NCI-H146 treated with DMSO at 0.1 percent for 48 hours (cell line): ENCODE data around the gene ZFAND3.
"Not testable (repeated sequence)": the region's sequence is repeated elsewhere in the genome, so short reads cannot be mapped to it uniquely, and the experiment has no call there.

Experiments
- DNase-seq: peaks from one replicate; lab custom pipeline; 2025; ENCODE audit not compliant: unreplicated experiment; lab: John Stamatoyannopoulos, UW

ZFAND3 gene

GRCh38 chr6:37930288-37930971, 110.9 kb downstream of the ZFAND3 start:
- DNase-seq: no peak

- DNase-seq: no peak
Measured at GRCh38 chr6:37931066-37931465, 111.5 kb downstream of the ZFAND3 start.

GRCh38 chr6:37934276-37934675, 114.7 kb downstream of the ZFAND3 start:
- DNase-seq: no peak

- DNase-seq: no peak
Measured at GRCh38 chr6:37936150-37936549, 116.6 kb downstream of the ZFAND3 start.

- no peak for DNase-seq
Measured at GRCh38 chr6:37936906-37937305, 117.4 kb downstream of the ZFAND3 start.

GRCh38 chr6:37938909-37939308, 119.4 kb downstream of the ZFAND3 start:
- no peak for DNase-seq

GRCh38 chr6:37940074-37940847, 120.7 kb downstream of the ZFAND3 start:
- no peak for DNase-seq

- DNase-seq: no peak
Measured at GRCh38 chr6:37941871-37942270, 122.3 kb downstream of the ZFAND3 start.

GRCh38 chr6:37942606-37943376, 123.3 kb downstream of the ZFAND3 start:
- DNase-seq: no peak

- no peak for DNase-seq
Measured at GRCh38 chr6:37943436-37944058, 124.0 kb downstream of the ZFAND3 start.

GRCh38 chr6:37946057-37946456, 126.5 kb downstream of the ZFAND3 start:
- no peak for DNase-seq

- no peak for DNase-seq
Measured at GRCh38 chr6:37947468-37947867, 127.9 kb downstream of the ZFAND3 start.

- not testable (repeated sequence) for DNase-seq
Measured at GRCh38 chr6:37948584-37948983, 129.1 kb downstream of the ZFAND3 start.

GRCh38 chr6:37952027-37952426, 132.5 kb downstream of the ZFAND3 start:
- no peak for DNase-seq

GRCh38 chr6:37954791-37955190, 135.3 kb downstream of the ZFAND3 start:
- no peak for DNase-seq

GRCh38 chr6:37956711-37957275, 137.3 kb downstream of the ZFAND3 start:
- no peak for DNase-seq

- DNase-seq: no peak
Measured at GRCh38 chr6:37959061-37959460, 139.5 kb downstream of the ZFAND3 start.

- no peak for DNase-seq
Measured at GRCh38 chr6:37960139-37960935, 140.8 kb downstream of the ZFAND3 start.

- not testable (repeated sequence) for DNase-seq
Measured at GRCh38 chr6:37962481-37963080, 143.1 kb downstream of the ZFAND3 start.
